ENCODE results near the gene DLGAP4.

DNA sequence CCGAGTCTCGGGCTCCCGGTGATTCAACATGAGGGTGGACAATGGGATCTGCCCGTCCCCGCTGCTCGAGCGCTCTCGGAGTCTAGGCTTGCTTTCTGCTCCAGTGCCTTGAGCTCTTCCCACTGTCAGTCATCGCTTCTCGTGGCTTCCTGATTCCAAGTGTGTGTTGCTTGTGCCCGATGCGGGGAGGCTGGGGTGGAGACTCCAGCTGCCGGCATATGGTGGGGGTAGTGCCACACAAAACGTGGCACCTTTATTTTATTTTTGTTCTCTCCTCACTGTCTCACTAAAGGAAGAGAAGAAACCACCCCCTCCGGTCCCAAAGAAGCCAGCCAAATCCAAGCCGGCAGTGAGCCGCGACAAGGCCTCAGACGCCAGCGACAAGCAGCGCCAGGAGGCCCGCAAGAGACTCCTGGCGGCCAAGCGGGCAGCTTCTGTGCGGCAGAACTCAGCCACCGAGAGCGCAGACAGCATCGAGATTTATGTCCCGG is 220.4 kb downstream of the DLGAP4 start:
- TF ChIP-seq SIX1 (CRISPR knock-in tag; IDR thresholded peaks at IDR 0.05; ENCODE audit: borderline replicate concordance): no peak
- no peak for TF ChIP-seq CENPT (CRISPR knock-in tag; IDR thresholded peaks at IDR 0.05; ENCODE audit: low read depth)
- TF ChIP-seq CREB1 (IDR thresholded peaks at IDR 0.05): no peak
- TF ChIP-seq CREB1 (CRISPR knock-in tag; IDR thresholded peaks at IDR 0.05): no peak
- TF ChIP-seq, protein P1, sequence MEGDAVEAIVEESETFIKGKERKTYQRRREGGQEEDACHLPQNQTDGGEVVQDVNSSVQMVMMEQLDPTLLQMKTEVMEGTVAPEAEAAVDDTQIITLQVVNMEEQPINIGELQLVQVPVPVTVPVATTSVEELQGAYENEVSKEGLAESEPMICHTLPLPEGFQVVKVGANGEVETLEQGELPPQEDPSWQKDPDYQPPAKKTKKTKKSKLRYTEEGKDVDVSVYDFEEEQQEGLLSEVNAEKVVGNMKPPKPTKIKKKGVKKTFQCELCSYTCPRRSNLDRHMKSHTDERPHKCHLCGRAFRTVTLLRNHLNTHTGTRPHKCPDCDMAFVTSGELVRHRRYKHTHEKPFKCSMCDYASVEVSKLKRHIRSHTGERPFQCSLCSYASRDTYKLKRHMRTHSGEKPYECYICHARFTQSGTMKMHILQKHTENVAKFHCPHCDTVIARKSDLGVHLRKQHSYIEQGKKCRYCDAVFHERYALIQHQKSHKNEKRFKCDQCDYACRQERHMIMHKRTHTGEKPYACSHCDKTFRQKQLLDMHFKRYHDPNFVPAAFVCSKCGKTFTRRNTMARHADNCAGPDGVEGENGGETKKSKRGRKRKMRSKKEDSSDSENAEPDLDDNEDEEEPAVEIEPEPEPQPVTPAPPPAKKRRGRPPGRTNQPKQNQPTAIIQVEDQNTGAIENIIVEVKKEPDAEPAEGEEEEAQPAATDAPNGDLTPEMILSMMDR (CRISPR knock-in tag; IDR thresholded peaks at IDR 0.05): no peak
- TF ChIP-seq, protein P2, sequence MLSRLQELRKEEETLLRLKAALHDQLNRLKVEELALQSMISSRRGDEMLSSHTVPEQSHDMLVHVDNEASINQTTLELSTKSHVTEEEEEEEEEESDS (CRISPR knock-in tag; IDR thresholded peaks at IDR 0.05; ENCODE audit: borderline replicate concordance): no peak
- TF ChIP-seq EZH2 (conservative IDR thresholded peaks at IDR 0.05; ENCODE audit: low read depth, low read length): no peak
- TF ChIP-seq ZNF530 (CRISPR knock-in tag; IDR thresholded peaks at IDR 0.05; ENCODE audit: low read depth): no peak
- no peak for TF ChIP-seq ZFP37 (CRISPR knock-in tag; IDR thresholded peaks at IDR 0.05; ENCODE audit: borderline replicate concordance)

Measured in HepG2 (cell line).